GM19372 (cell line): ENCODE measurements around the gene FBXL15.

ENCODE experiments used
- ATAC-seq: cut with Tn5 transposase; IDR thresholded peaks from one replicate; pipeline ENCODE4 v1.9.1; 2021; ENCODE audit warnings: mild to moderate bottlenecking, low read depth, moderate library complexity; ENCODE audit not compliant: unreplicated experiment

FBXL15 gene

GRCh38 chr10:102409604-102410428, 10.8 kb upstream of the FBXL15 start:
- no peak for ATAC-seq

- ATAC-seq = no peak
These were observed 10.1 kb upstream of the FBXL15 start for GRCh38 chr10:102410429-102411073.

- no peak for ATAC-seq
These were observed 9.0 kb upstream of the FBXL15 start for GRCh38 chr10:102411341-102412255.

- ATAC-seq = no peak
These were observed 8.3 kb upstream of the FBXL15 start for GRCh38 chr10:102412293-102412692.

GRCh38 chr10:102413053-102413705, 7.5 kb upstream of the FBXL15 start:
- no peak for ATAC-seq

GRCh38 chr10:102413806-102414561, 6.7 kb upstream of the FBXL15 start:
- no peak for ATAC-seq

- ATAC-seq = no peak
These were observed 5.9 kb upstream of the FBXL15 start for GRCh38 chr10:102414749-102415148.

GRCh38 chr10:102416283-102416682, 4.4 kb upstream of the FBXL15 start:
- ATAC-seq = no peak

- no peak for ATAC-seq
These were observed 3.9 kb upstream of the FBXL15 start for GRCh38 chr10:102416695-102417094.

- no peak for ATAC-seq
These were observed 1.9 kb upstream of the FBXL15 start, which contains the start of gene PSD for GRCh38 chr10:102418622-102419268. Gene PSD, minus strand, starts transcription at chr10:102418785. Its CDS starts 1,747 bp downstream, at chr10:102417038.

GRCh38 chr10:102419269-102420180, 1.1 kb upstream of the FBXL15 start:
- no peak for ATAC-seq

- no peak for ATAC-seq
These were observed 389 bp upstream of the FBXL15 start for GRCh38 chr10:102420181-102420713.

- peak; percentile 3 for ATAC-seq
These were observed 796 bp downstream of the FBXL15 start for GRCh38 chr10:102421507-102421756.

GRCh38 chr10:102421757-102422512, 1.3 kb downstream of the FBXL15 start:
- no peak for ATAC-seq

GRCh38 chr10:102422545-102423129, 2.0 kb downstream of the FBXL15 start:
- no peak for ATAC-seq

GRCh38 chr10:102423372-102423968, 2.8 kb downstream of the FBXL15 start:
- no peak for ATAC-seq

GRCh38 chr10:102424145-102424544, 3.5 kb downstream of the FBXL15 start:
- ATAC-seq = no peak
